ENCODE measurements around the gene DYNLRB1.

DYNLRB1 gene

GRCh38 chr20:34579191-34579978 lies 63.2 kb downstream of the DYNLRB1 start:
- peak; percentile 91 for DNase-seq (ENCODE audit: low spot score)

- peak; percentile 87 for DNase-seq (ENCODE audit: low spot score)
Observed at GRCh38 chr20:34579979-34580940, 64.0 kb downstream of the DYNLRB1 start.

GRCh38 chr20:34581341-34582184 lies 65.3 kb downstream of the DYNLRB1 start:
- no peak for DNase-seq (ENCODE audit: low spot score)

- no peak for DNase-seq (ENCODE audit: low spot score)
Observed at GRCh38 chr20:34582221-34582620, 66.0 kb downstream of the DYNLRB1 start.

GRCh38 chr20:34582911-34583310 lies 66.7 kb downstream of the DYNLRB1 start:
- peak; percentile 48 for DNase-seq (ENCODE audit: low spot score)

- no peak for DNase-seq (ENCODE audit: low spot score)
Observed at GRCh38 chr20:34583544-34583943, 67.3 kb downstream of the DYNLRB1 start.

- DNase-seq (ENCODE audit: low spot score): no peak
Observed at GRCh38 chr20:34585019-34585418, 68.8 kb downstream of the DYNLRB1 start.

- DNase-seq (ENCODE audit: low spot score): no peak
Observed at GRCh38 chr20:34586488-34587163, 70.4 kb downstream of the DYNLRB1 start.

Data from SW480 (cell line).